ENCODE data around the gene CRYBG2. TPM values are rescaled to one million over a fixed set of nuclear protein-coding genes. Genes with fewer than 3 reads are reported as not detected.
"Not testable (repeated sequence)": the region's sequence is repeated elsewhere in the genome, so short reads cannot be mapped to it uniquely, and the experiment has no call there.

Gene CRYBG2
- total and polyA plus RNA-seq, 2 donors: 0.76 to 7.3 TPM

- no peak overlapping the region for H3K4me3 ChIP-seq (ENCODE audit: low read length in 2 of 2)
- H3K9me3 ChIP-seq (ENCODE audit: control insufficient read depth in 2 of 2, insufficient read depth in 1 of 2, low read length in 1 of 2): no peaks in the 10 kb centered on the region
- DNase-seq (ENCODE audit: low read depth in 6 of 9, low spot score in 9 of 9): no peak
- no peaks in the 10 kb centered on the region for H3K27me3 ChIP-seq (ENCODE audit: control insufficient read depth in 2 of 2, insufficient read depth in 1 of 2, low read length in 1 of 2)
- H3K27ac ChIP-seq (ENCODE audit: low read depth in 1 of 2, low read length in 1 of 2): no peak overlapping the region
- WGBS: 90% methylated on average over 7 of the region's 7 CpGs
- peaks cover 3 to 19% of the 10 kb centered on the region in 2 donors for H3K4me1 ChIP-seq (ENCODE audit: control insufficient read depth in 2 of 2, insufficient read depth in 2 of 2, low read length in 2 of 2)
- no peaks in the 10 kb centered on the region for H3K36me3 ChIP-seq (ENCODE audit: control insufficient read depth in 2 of 2, insufficient read depth in 2 of 2, low read length in 1 of 2)
These were observed 33.5 kb upstream of the CRYBG2 start for GRCh38 chr1:26387447-26387846.

- H3K4me1 ChIP-seq (ENCODE audit: control insufficient read depth in 2 of 2, insufficient read depth in 2 of 2, low read length in 2 of 2): peaks cover 3 to 19% of the 10 kb centered on the region in 2 donors
- 98% methylated on average over 3 of the region's 3 CpGs for WGBS
- not testable (repeated sequence) for H3K27ac ChIP-seq (ENCODE audit: low read depth in 1 of 2, low read length in 1 of 2); H3K36me3 ChIP-seq (ENCODE audit: control insufficient read depth in 2 of 2, insufficient read depth in 2 of 2, low read length in 1 of 2); H3K27me3 ChIP-seq (ENCODE audit: control insufficient read depth in 2 of 2, insufficient read depth in 1 of 2, low read length in 1 of 2); H3K9me3 ChIP-seq (ENCODE audit: control insufficient read depth in 2 of 2, insufficient read depth in 1 of 2, low read length in 1 of 2); DNase-seq (ENCODE audit: low read depth in 6 of 9, low spot score in 9 of 9); H3K4me3 ChIP-seq (ENCODE audit: low read length in 2 of 2)
These were observed 31.1 kb upstream of the CRYBG2 start for GRCh38 chr1:26385063-26385462.

GRCh38 chr1:26384076-26384475, 30.1 kb upstream of the CRYBG2 start:
- no peaks in the 10 kb centered on the region for H3K36me3 ChIP-seq (ENCODE audit: control insufficient read depth in 2 of 2, insufficient read depth in 2 of 2, low read length in 1 of 2)
- H3K27ac ChIP-seq (ENCODE audit: low read depth in 1 of 2, low read length in 1 of 2): no peak overlapping the region
- 95% methylated on average over 3 of the region's 3 CpGs for WGBS
- H3K4me1 ChIP-seq (ENCODE audit: control insufficient read depth in 2 of 2, insufficient read depth in 2 of 2, low read length in 2 of 2): peaks cover 3 to 17% of the 10 kb centered on the region in 2 donors
- DNase-seq (ENCODE audit: low read depth in 6 of 9, low spot score in 9 of 9): no peak
- H3K9me3 ChIP-seq (ENCODE audit: control insufficient read depth in 2 of 2, insufficient read depth in 1 of 2, low read length in 1 of 2): no peaks in the 10 kb centered on the region
- H3K27me3 ChIP-seq (ENCODE audit: control insufficient read depth in 2 of 2, insufficient read depth in 1 of 2, low read length in 1 of 2): no peaks in the 10 kb centered on the region
- H3K4me3 ChIP-seq (ENCODE audit: low read length in 2 of 2): no peak overlapping the region

- no peak overlapping the region for H3K4me3 ChIP-seq (ENCODE audit: low read length in 2 of 2)
- WGBS: 98% methylated on average over 3 of the region's 3 CpGs
- no peak for DNase-seq (ENCODE audit: low read depth in 6 of 9, low spot score in 9 of 9)
These were observed 24.9 kb upstream of the CRYBG2 start for GRCh38 chr1:26378879-26379251.

GRCh38 chr1:26378088-26378878, 24.4 kb upstream of the CRYBG2 start:
- no peaks in the 10 kb centered on the region for H3K9me3 ChIP-seq (ENCODE audit: control insufficient read depth in 2 of 2, insufficient read depth in 1 of 2, low read length in 1 of 2)
- peak overlapping the region; percentile 62 to 97 for H3K27ac ChIP-seq (ENCODE audit: low read depth in 1 of 2, low read length in 1 of 2)
- DNase-seq (ENCODE audit: low read depth in 6 of 9, low spot score in 9 of 9): peak; percentile 71 to 94 (median 82)
- H3K36me3 ChIP-seq (ENCODE audit: control insufficient read depth in 2 of 2, insufficient read depth in 2 of 2, low read length in 1 of 2): no peaks in the 10 kb centered on the region
- WGBS: 7% methylated on average over 5 of the region's 5 CpGs
- H3K27me3 ChIP-seq (ENCODE audit: control insufficient read depth in 2 of 2, insufficient read depth in 1 of 2, low read length in 1 of 2): no peaks in the 10 kb centered on the region
- peaks cover 25 to 48% of the 10 kb centered on the region in 2 donors for H3K4me1 ChIP-seq (ENCODE audit: control insufficient read depth in 2 of 2, insufficient read depth in 2 of 2, low read length in 2 of 2)
- H3K4me3 ChIP-seq (ENCODE audit: low read length in 2 of 2): peak overlapping the region in 1 of 2 donors; percentile 20

More at GRCh38 chr1:26378879-26379251, 24.9 kb upstream of the CRYBG2 start:
- Histone ChIP-seq H3K9me3 (ENCODE audit: control insufficient read depth in 2 of 2, insufficient read depth in 1 of 2, low read length in 1 of 2) (no peaks in the 10 kb centered on the region), H3K36me3 (ENCODE audit: control insufficient read depth in 2 of 2, insufficient read depth in 2 of 2, low read length in 1 of 2) (no peaks in the 10 kb centered on the region), H3K27ac (ENCODE audit: low read depth in 1 of 2, low read length in 1 of 2) (peak overlapping the region; percentile 64 to 97), H3K4me1 (ENCODE audit: control insufficient read depth in 2 of 2, insufficient read depth in 2 of 2, low read length in 2 of 2) (peaks cover 19 to 42% of the 10 kb centered on the region in 2 donors), H3K27me3 (ENCODE audit: control insufficient read depth in 2 of 2, insufficient read depth in 1 of 2, low read length in 1 of 2) (no peaks in the 10 kb centered on the region)

GRCh38 chr1:26376050-26376449, 22.1 kb upstream of the CRYBG2 start:
- peaks cover 0 to 5% of the 10 kb centered on the region in 2 donors for H3K9me3 ChIP-seq (ENCODE audit: control insufficient read depth in 2 of 2, insufficient read depth in 1 of 2, low read length in 1 of 2)

GRCh38 chr1:26375081-26375480, 21.2 kb upstream of the CRYBG2 start:
- Histone ChIP-seq H3K36me3 (ENCODE audit: control insufficient read depth in 2 of 2, insufficient read depth in 2 of 2, low read length in 1 of 2) (no peaks in the 10 kb centered on the region), H3K27ac (ENCODE audit: low read depth in 1 of 2, low read length in 1 of 2) (peak overlapping the region in 1 of 2 donors; percentile 44), H3K4me3 (ENCODE audit: low read length in 2 of 2) (no peak overlapping the region), H3K9me3 (ENCODE audit: control insufficient read depth in 2 of 2, insufficient read depth in 1 of 2, low read length in 1 of 2) (peaks cover 1 to 15% of the 10 kb centered on the region in 2 donors), H3K27me3 (ENCODE audit: control insufficient read depth in 2 of 2, insufficient read depth in 1 of 2, low read length in 1 of 2) (no peaks in the 10 kb centered on the region), H3K4me1 (ENCODE audit: control insufficient read depth in 2 of 2, insufficient read depth in 2 of 2, low read length in 2 of 2) (peaks cover 42 to 74% of the 10 kb centered on the region in 2 donors)
- peak in 1 of 9 donors; percentile 49 for DNase-seq (ENCODE audit: low read depth in 6 of 9, low spot score in 9 of 9)
- WGBS: 22% methylated on average over 6 of the region's 6 CpGs

More at GRCh38 chr1:26376050-26376449, 22.1 kb upstream of the CRYBG2 start:
- Histone ChIP-seq H3K36me3 (ENCODE audit: control insufficient read depth in 2 of 2, insufficient read depth in 2 of 2, low read length in 1 of 2) (no peaks in the 10 kb centered on the region), H3K4me3 (ENCODE audit: low read length in 2 of 2) (no peak overlapping the region), H3K4me1 (ENCODE audit: control insufficient read depth in 2 of 2, insufficient read depth in 2 of 2, low read length in 2 of 2) (peaks cover 37 to 64% of the 10 kb centered on the region in 2 donors), H3K27ac (ENCODE audit: low read depth in 1 of 2, low read length in 1 of 2) (no peak overlapping the region), H3K27me3 (ENCODE audit: control insufficient read depth in 2 of 2, insufficient read depth in 1 of 2, low read length in 1 of 2) (no peaks in the 10 kb centered on the region)
- no peak for DNase-seq (ENCODE audit: low read depth in 6 of 9, low spot score in 9 of 9)
- WGBS: 97% methylated on average over 4 of the region's 4 CpGs

- H3K36me3 ChIP-seq (ENCODE audit: control insufficient read depth in 2 of 2, insufficient read depth in 2 of 2, low read length in 1 of 2); H3K27ac ChIP-seq (ENCODE audit: low read depth in 1 of 2, low read length in 1 of 2); H3K4me3 ChIP-seq (ENCODE audit: low read length in 2 of 2); DNase-seq (ENCODE audit: low read depth in 6 of 9, low spot score in 9 of 9); H3K27me3 ChIP-seq (ENCODE audit: control insufficient read depth in 2 of 2, insufficient read depth in 1 of 2, low read length in 1 of 2): not testable (repeated sequence)
- peaks cover 42 to 75% of the 10 kb centered on the region in 2 donors for H3K4me1 ChIP-seq (ENCODE audit: control insufficient read depth in 2 of 2, insufficient read depth in 2 of 2, low read length in 2 of 2)
- WGBS: 89% methylated on average over 2 of the region's 2 CpGs
- peaks cover 1 to 15% of the 10 kb centered on the region in 2 donors for H3K9me3 ChIP-seq (ENCODE audit: control insufficient read depth in 2 of 2, insufficient read depth in 1 of 2, low read length in 1 of 2)
These were observed 20.4 kb upstream of the CRYBG2 start for GRCh38 chr1:26374361-26374760.

GRCh38 chr1:26373789-26374188, 19.9 kb upstream of the CRYBG2 start:
- WGBS: 53% methylated on average over 2 of the region's 2 CpGs
- H3K27ac ChIP-seq (ENCODE audit: low read depth in 1 of 2, low read length in 1 of 2): peak overlapping the region in 1 of 2 donors; percentile 18

More at GRCh38 chr1:26373789-26374188, 19.9 kb upstream of the CRYBG2 start:
- peaks cover 1 to 15% of the 10 kb centered on the region in 2 donors for H3K9me3 ChIP-seq (ENCODE audit: control insufficient read depth in 2 of 2, insufficient read depth in 1 of 2, low read length in 1 of 2)
- H3K4me3 ChIP-seq (ENCODE audit: low read length in 2 of 2): no peak overlapping the region
- H3K4me1 ChIP-seq (ENCODE audit: control insufficient read depth in 2 of 2, insufficient read depth in 2 of 2, low read length in 2 of 2): peaks cover 42 to 70% of the 10 kb centered on the region in 2 donors
- no peaks in the 10 kb centered on the region for H3K36me3 ChIP-seq (ENCODE audit: control insufficient read depth in 2 of 2, insufficient read depth in 2 of 2, low read length in 1 of 2)
- H3K27me3 ChIP-seq (ENCODE audit: control insufficient read depth in 2 of 2, insufficient read depth in 1 of 2, low read length in 1 of 2): no peaks in the 10 kb centered on the region
- no peak for DNase-seq (ENCODE audit: low read depth in 6 of 9, low spot score in 9 of 9)
